GM18519 (cell line): Measurements from ENCODE around the gene DCC.
"Not testable (repeated sequence)": the region's sequence is repeated elsewhere in the genome, so short reads cannot be mapped to it uniquely, and the experiment has no call there.

Source experiments
- ATAC-seq: cut with Tn5 transposase; IDR thresholded peaks from one replicate; pipeline ENCODE4 v1.9.1; 2021; ENCODE audit warnings: mild to moderate bottlenecking, moderate library complexity; ENCODE audit not compliant: unreplicated experiment, low FRiP score

The DCC gene

GRCh38 chr18:52344881-52345280 lies 4.9 kb downstream of the DCC start:
- ATAC-seq: no peak

GRCh38 chr18:52345428-52345827 lies 5.4 kb downstream of the DCC start:
- ATAC-seq: no peak

GRCh38 chr18:52348209-52348608 lies 8.2 kb downstream of the DCC start:
- no peak for ATAC-seq

- no peak for ATAC-seq
Measured at GRCh38 chr18:52349498-52349897, 9.5 kb downstream of the DCC start.

- no peak for ATAC-seq
Measured at GRCh38 chr18:52352920-52353319, 12.9 kb downstream of the DCC start.

- no peak for ATAC-seq
Measured at GRCh38 chr18:52353589-52353988, 13.6 kb downstream of the DCC start.

- ATAC-seq: no peak
Measured at GRCh38 chr18:52363861-52364260, 23.9 kb downstream of the DCC start.

GRCh38 chr18:52366851-52367250 lies 26.9 kb downstream of the DCC start:
- not testable (repeated sequence) for ATAC-seq

- ATAC-seq: no peak
Measured at GRCh38 chr18:52367953-52368742, 28.2 kb downstream of the DCC start.

- no peak for ATAC-seq
Measured at GRCh38 chr18:52370841-52371240, 30.8 kb downstream of the DCC start.

- ATAC-seq: no peak
Measured at GRCh38 chr18:52376104-52376503, 36.1 kb downstream of the DCC start.

GRCh38 chr18:52377094-52377493 lies 37.1 kb downstream of the DCC start:
- no peak for ATAC-seq

- no peak for ATAC-seq
Measured at GRCh38 chr18:52386306-52386705, 46.3 kb downstream of the DCC start.

GRCh38 chr18:52387175-52387574 lies 47.2 kb downstream of the DCC start:
- ATAC-seq: no peak

GRCh38 chr18:52391810-52392559 lies 52.0 kb downstream of the DCC start:
- ATAC-seq: peak; percentile 59

- ATAC-seq: no peak
Measured at GRCh38 chr18:52394602-52395001, 54.6 kb downstream of the DCC start.

GRCh38 chr18:52395146-52395852 lies 55.3 kb downstream of the DCC start:
- ATAC-seq: no peak

GRCh38 chr18:52401236-52401635 lies 61.2 kb downstream of the DCC start:
- no peak for ATAC-seq

GRCh38 chr18:52402814-52403213 lies 62.8 kb downstream of the DCC start:
- no peak for ATAC-seq

GRCh38 chr18:52403291-52404021 lies 63.5 kb downstream of the DCC start:
- no peak for ATAC-seq
